Loucy (cell line): ENCODE results near the gene SH2B2.

Experiments
- CTCF ChIP-seq: fragments of 200-600 bp; sonication (generic); conservative IDR thresholded peaks from 2 replicates; pipeline ENCODE4 v1.5.1; 2014; ENCODE audit warnings: mild to moderate bottlenecking, antibody characterized with exemption, low read length
- EZH2phosphoT487 ChIP-seq: fragments of 200-600 bp; IDR thresholded peaks from 2 replicates; pipeline ENCODE4 v1.6.1; 2018; ENCODE audit warnings: antibody characterized with exemption, mild to moderate bottlenecking, moderate library complexity, borderline replicate concordance

DNA sequence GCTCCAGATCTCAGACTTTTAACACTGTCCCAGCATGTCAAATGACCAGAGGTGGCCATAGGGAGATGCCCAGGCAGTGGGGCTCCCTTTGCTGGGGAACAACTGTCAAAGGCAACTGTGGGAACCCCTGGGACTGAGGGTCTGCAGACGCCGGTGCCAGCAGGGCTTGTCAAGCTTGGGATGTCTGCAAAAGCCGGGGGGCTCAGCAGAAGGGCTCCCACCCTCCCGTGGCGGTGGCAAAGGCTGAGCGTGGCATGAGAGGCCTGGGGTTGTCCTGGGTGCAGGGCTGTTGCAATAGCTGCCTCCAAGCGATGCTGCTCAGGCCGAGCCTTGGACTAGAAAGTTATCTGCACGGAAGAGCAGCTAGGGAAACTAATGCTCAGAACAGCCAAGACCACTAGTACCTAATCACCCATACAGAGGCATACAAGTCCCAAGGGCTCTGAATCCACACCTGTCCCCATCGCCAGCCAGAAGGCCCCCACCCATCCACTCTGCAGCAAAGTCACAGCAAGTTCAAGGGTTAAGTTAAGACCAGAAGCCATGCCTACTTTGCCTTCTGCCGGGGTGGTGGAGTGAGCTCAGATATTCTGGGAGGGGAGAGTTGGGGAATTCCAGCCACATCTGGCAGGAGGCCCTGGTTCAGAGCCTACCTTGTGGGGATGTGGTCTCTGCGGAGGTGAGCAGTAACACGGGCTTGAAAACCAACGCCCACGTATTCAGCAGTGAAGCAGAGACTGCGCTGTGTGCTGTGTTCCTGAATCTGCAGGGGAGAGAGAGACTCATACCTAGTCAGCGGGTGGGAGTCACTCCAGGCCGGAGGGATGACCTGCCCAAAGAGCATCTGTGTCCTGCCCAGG lies 4.6 kb downstream of the SH2B2 start:
- TF ChIP-seq CTCF: no peak
- no peak for TF ChIP-seq EZH2phosphoT487
